GM19467 (cell line): ENCODE data around the gene GALP.
"Not testable (repeated sequence)": the region's sequence is repeated elsewhere in the genome, so short reads cannot be mapped to it uniquely, and the experiment has no call there.

ENCODE experiments used
- ATAC-seq: cut with Tn5 transposase; IDR thresholded peaks from one replicate; pipeline ENCODE4 v1.9.1; 2021; ENCODE audit warnings: mild to moderate bottlenecking, moderate library complexity; ENCODE audit not compliant: unreplicated experiment

GALP gene

DNA sequence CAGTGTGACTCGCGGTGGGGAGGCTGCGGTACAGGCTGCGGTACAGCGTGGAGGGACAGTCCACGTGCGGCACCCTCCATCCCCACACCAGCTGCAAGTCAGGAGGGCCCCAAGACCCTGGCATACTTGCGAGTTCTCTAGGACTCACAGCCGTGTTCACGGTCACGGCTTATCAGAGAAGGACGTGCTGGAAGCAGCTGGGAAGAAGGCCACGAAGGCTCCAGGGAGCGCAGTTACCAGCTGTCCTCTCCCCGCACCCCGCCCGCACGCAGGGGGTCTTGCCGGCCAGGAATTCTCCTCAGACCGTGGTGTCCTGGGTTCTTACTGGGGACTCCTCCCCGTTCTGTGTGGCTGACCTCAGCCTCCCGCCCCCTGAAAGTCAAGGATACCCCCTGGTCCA, 28.5 kb upstream of the GALP start:
- no peak for ATAC-seq

DNA sequence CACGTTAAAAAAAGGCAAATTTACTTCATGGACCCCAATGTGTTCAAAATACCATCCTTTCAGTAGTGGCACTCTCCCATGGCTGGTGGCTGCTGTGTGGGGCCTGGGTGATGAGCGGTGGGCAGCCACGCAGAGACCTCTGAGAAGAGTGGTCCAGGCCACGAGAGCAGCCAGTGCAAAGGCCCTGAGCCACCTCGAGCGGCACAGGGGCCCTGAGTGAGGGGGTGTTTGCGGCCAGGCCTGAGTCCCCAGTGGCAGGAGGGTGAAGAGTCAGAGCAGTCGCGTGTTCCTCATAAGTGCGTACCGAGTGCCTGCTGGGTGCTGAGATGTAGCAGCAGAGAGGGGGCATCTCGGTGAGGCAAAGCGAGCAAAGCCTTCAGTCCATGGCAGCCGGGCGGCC, 27.7 kb upstream of the GALP start:
- ATAC-seq: no peak

GRCh38 chr19:56148955-56149655, 26.7 kb upstream of the GALP start:
- ATAC-seq: not testable (repeated sequence)

GRCh38 chr19:56149656-56150038, 26.2 kb upstream of the GALP start:
- no peak for ATAC-seq

- ATAC-seq: no peak
These were observed 25.4 kb upstream of the GALP start for GRCh38 chr19:56150358-56150757.

- ATAC-seq: no peak
These were observed 23.2 kb upstream of the GALP start for GRCh38 chr19:56152644-56153043.

DNA sequence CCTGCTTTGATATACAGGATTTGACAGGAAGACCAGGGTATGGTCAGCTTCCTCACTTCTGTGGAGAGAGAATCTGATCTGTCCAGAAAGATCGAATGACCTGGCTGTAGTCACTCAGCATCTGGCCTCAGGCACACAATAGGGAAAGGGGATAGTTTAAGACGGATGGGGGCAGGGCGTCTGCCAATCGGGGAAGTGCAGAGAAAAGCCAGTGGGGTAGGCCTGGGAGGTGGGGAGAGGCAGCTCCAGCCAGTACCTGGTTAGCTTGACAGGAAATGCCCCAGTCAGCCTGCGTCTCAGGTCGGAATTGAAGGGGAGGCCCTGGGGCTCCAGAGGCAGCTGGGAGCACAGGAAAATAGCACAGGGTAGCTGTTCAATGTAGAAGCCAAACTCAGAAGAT, 22.3 kb upstream of the GALP start:
- ATAC-seq: no peak

GRCh38 chr19:56155124-56155687, 20.6 kb upstream of the GALP start:
- ATAC-seq: no peak

DNA sequence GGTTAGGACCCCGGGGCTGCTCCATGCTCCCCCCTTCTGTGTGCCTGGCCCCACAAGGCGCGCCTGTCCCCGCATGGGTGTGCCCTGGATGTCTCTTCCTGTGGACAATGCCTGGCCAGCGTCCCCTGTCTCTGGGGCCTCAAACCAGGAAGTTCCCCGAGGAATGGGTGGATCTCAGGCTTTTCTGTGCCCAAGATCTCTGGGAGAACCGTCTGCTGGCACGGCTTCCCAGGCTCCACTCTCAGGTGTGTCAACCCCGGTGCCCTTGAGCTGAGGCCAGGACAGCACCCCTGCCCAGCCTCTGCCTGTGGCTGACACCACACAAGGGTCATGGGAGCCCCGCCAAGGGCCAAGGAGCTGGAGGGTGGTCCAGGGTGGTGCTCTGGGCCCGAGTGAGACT, 19.0 kb upstream of the GALP start:
- no peak for ATAC-seq

DNA sequence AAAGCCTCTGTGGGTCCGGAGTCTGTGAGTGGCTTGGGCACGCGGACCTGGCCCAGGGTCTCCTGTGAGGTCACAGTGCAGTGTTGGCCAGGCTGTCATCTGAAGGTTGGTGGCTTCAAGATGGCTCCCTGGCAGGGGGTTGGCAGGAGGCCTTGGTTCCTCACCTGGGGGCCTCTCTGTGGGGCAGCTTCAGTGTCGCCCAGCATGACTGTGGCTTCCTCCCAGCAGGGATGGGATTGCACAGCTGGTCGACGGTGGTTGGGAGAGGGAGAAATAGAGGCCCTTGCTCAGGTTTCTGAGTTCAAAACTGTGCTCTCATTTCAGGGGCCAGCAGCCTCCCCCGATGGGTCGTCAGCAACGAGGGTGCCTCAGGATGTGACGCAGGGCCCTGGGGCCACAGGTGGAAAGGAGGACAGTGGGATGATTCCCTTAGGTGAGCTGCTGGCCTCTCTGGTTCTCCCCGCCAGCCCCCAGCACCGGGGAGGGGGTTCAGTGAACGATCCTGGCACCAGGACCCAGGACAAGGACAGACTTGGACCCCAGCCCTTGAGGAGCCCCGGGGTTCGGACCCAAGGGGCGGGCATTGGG, 17.5 kb upstream of the GALP start:
- no peak for ATAC-seq

GRCh38 chr19:56159009-56159559, 16.7 kb upstream of the GALP start:
- ATAC-seq: no peak

DNA sequence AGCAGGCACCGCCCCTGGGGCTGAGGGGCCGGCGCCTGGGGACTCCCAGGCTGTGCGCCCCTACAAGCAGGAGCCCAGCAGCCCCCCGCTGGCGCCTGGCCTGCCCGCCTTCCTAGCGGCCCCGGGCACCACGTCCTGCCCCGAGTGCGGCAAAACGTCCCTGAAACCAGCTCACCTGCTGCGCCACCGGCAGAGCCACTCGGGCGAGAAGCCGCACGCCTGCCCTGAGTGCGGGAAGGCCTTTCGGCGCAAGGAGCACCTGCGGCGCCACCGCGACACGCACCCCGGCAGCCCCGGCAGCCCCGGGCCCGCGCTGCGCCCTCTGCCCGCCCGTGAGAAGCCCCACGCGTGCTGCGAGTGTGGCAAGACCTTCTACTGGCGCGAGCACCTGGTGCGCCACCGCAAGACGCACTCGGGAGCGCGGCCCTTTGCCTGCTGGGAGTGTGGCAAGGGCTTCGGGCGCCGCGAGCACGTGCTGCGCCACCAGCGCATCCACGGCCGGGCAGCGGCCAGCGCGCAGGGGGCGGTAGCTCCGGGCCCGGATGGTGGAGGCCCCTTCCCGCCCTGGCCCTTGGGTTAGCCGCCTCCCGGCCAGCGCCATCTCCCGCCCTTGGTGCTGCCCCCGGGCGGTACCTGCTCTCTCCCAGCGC, 16.1 kb upstream of the GALP start:
- no peak for ATAC-seq

- ATAC-seq: no peak
These were observed 14.3 kb upstream of the GALP start for GRCh38 chr19:56161534-56161933.

GRCh38 chr19:56162258-56162657, 13.6 kb upstream of the GALP start:
- no peak for ATAC-seq

DNA sequence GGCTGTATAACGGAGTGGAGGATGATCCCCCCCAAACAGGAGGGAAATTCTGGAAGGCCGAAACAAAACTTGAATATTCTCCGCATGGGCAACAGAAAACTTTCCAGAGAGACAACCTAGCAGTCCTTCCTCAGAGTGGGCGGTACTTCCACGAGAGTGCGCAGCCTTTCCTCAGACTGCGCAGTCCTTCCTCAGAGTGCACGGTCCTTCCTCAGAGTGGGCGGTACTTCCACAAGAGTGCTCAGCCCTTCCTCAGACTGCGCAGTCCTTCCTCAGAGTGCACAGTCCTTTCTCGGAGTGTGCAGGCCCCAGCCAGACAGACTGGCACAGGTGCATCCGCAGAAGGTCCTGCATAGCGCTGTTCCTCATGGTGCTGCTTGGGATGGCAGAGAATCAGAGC, 12.7 kb upstream of the GALP start:
- ATAC-seq: no peak

GRCh38 chr19:56167064-56167578, 8.7 kb upstream of the GALP start:
- ATAC-seq: no peak

DNA sequence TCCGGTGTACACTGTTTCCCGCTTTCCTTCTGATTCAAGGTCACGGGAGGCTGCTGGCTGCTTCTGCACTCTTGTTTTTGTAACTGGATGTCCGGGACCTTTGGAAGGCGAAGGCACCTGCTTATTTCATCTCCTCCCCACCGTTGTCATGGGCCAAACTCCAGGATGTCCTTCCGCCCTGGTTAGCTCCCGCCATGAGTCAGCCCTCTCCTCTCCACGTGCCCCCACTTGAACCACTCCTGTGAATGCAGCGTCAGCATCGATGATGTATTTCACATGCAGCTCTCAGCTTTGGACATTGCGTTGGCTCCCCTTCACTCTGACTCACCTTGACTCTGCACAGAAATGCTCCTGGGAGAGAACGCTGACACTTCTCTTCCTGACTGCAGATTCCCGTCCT, 5.5 kb upstream of the GALP start:
- ATAC-seq: no peak

- no peak for ATAC-seq
These were observed 1.7 kb upstream of the GALP start for GRCh38 chr19:56174086-56174485.

DNA sequence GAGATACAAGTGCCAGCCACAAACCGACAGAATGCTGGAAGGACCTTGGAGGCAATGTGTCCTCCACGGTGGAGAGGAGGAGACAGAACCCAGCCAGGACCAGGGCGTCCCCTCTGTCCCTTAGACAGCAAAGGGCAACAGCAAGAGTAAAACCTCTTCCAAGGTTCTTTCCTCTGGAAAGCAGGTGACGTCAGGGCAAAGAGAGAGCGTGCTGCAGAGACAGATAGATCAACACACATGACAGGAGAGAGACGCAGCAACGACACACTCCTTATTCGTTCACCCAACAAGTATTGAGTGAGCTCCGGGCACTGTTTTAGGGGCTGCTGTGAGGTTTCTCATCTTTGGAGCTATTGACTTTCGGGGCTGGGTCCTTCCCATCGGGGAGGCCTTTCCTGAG, 1.3 kb upstream of the GALP start:
- no peak for ATAC-seq

- not testable (repeated sequence) for ATAC-seq
These were observed 502 bp downstream of the GALP start for GRCh38 chr19:56176310-56176709.

- no peak for ATAC-seq
These were observed 1.1 kb downstream of the GALP start for GRCh38 chr19:56176881-56177280.
